ENCODE measurements around the gene SND1. TPM values are rescaled to one million over a fixed set of nuclear protein-coding genes. Genes with fewer than 3 reads are reported as not detected.

Gene SND1
- 92.5 TPM for polyA plus RNA-seq (ENCODE audit: insufficient read length)

- peak; percentile 99 for DNase-seq
These were observed at the start of gene SND1 for GRCh38 chr7:127651556-127652332. Gene SND1, plus strand, starts transcription at chr7:127652194. Its CDS starts 180 bp downstream, at chr7:127652374.

DNA sequence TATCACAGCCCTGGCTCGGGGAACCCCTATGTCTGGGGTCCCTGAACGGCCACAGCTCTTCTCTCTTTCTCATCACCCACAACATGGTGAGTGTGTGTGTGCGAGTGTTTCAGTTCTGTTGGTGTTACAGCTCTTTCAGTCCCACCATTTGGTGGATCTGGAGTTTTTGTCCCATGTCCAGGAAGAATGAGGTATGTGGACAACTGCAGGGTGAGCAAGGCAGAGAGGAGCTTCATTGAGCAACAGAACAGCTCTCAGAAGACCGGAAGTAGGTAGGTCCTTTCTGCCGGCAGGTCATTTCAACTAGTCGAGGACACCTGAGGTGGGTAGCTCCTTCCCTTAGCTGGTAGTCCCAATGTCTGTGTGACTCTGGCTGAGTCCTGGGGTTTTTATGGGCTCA, 43.5 kb upstream of the SND1 start:
- DNase-seq = no peak

- no peak for DNase-seq
These were observed 42.7 kb upstream of the SND1 start for GRCh38 chr7:127609297-127609696.

GRCh38 chr7:127612263-127612662, 39.7 kb upstream of the SND1 start:
- no peak for DNase-seq

- DNase-seq = no peak
These were observed 35.3 kb upstream of the SND1 start for GRCh38 chr7:127616724-127617123.

DNA sequence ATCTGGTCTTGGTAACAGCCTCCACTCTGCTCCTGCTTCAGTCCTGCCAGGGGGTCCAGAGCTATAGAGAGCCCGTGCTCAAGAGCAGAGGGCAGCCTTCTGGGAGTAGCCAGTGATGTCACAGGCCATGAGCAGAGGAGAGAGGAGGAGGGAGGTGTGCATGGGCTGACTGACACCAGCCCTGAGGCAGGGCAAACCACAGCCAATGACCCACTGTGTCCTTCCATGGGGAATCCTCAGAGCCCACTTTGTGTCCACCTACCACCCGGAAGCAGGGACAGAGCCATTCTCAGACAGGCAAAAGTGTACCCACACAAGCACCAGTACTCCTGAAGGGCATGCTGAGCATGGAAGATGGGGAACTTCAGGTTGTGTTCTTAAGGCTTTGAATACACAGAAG, 34.0 kb upstream of the SND1 start, which contains the start of gene PAX4:
Gene PAX4, minus strand, starts transcription at position 101 of the 400 bp plus-strand sequence. CDS start 2,214 bp downstream, outside the sequence.
- DNase-seq = no peak

- no peak for DNase-seq
These were observed 33.2 kb upstream of the SND1 start for GRCh38 chr7:127618775-127619174.

- DNase-seq = no peak
These were observed 32.2 kb upstream of the SND1 start for GRCh38 chr7:127619681-127620405.

DNA sequence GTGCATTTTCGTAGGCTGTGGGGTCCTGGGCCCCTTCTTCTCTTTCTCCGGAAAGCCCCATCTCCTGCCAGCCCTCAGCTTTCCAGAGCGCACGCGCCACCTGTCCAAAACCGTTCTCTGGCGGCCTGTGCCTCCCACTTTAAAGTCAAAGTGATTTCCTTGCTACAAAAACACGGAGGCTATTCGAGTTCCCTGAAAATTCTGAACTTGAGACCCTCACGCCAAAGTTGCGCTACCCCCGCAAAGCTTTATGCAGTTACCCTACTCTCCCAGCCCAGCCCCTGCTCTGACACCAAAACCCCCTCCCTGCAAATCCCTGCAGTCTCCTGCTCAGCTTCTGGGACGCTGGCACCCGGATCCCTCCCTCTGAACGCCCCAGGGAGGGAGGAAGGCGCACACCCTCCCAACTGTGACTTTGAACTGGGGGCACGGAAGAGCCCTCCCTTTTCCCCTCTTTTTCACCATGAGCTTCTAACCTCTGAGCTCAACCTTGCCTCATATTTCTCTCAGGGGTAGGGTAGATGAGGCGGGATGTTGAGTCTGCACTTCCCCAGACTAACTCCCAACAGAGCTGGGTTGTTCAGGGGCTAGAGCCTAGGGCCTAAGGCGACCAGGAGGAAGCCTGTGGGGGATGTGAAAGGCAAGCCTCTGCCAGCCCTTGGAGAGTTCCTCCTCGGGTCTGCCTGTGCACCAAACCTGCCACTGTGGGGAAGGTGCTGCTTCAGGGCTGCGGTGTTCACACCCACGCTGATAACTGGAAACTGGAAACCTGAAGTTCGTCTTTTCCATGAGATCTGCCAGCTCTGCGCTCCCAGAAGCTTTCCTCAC, 31.4 kb upstream of the SND1 start:
- no peak for DNase-seq

GRCh38 chr7:127625331-127625730, 26.7 kb upstream of the SND1 start:
- DNase-seq = no peak

DNA sequence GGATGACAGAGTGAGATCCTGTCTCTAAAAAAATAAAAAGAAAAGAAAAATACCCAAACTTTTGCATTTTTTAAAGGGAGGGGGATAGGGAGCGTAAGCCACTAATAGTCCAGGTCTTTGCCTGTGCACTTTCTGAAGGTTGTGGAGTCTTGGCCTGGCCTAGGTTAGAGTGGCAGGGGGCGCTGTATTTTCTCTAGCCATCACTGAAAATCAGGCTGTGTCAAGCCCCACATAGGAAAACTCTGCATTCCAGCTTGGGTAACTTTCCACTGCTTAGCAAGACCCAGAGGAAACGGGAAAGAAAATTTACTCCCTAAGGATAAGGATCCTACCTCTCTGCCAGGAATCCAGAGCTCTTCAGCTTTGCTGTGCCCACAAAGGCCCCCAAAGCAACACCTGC, 23.5 kb upstream of the SND1 start:
- no peak for DNase-seq

- no peak for DNase-seq
These were observed 22.6 kb upstream of the SND1 start for GRCh38 chr7:127629268-127629854.

DNA sequence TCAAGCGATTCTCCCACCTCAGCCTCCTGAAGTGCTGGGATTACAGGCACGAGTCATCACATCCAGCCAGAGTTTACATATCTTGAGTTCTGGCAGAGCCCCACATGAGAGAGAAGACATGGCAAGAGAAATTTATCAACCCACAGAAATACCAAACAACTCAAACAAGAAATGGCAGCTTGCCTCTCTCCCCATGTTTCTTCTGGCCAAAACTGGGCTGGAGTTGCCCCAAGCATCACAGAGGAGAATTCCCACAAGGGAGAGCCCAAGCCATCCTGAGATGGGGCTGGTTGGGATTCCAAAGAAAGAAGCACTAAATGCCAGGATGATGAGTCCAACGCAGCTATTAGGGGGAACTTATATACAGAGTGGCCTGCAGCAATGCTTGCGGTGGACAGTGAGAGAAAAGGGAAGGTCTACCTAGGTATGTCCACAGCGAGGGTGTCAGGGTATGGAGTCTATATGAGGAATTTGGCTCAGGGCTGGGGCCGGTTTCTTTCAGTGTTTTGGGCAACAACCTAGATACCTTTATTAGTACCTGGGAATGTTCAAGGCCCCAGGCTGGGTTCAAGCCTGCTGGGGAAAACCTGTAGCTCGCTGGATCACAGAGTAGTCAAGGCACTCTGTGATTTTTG, 19.6 kb upstream of the SND1 start:
- DNase-seq = no peak

DNA sequence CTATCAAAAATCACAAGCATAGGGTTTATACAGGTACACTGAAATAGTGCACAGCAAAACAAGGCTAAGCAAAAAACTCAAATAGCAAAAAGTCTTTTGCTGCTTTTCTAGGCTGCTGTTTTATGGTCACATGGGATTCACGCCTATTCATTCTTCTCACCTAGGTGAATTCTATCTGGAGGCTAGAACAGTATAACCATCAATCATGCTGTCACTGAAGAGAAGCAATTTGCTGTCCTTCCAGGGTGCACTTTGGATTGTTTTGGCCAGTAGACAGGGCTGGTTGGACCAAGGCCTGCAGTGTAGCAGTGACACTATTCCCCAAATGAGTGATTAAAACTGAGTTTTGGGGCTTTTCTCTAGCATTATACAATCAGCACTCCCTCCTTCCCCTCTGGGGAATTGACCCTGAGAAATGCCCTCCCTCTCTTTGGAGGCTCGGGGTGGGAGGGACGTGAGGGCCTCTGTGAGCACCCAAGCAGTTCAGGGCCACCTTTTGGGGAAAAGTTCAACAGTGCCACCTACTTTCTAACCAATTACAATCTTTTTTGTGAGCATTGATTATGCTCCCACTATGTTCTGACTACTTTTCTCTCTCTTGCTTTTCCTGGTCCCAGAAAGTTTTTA, 16.2 kb upstream of the SND1 start:
- no peak for DNase-seq

DNA sequence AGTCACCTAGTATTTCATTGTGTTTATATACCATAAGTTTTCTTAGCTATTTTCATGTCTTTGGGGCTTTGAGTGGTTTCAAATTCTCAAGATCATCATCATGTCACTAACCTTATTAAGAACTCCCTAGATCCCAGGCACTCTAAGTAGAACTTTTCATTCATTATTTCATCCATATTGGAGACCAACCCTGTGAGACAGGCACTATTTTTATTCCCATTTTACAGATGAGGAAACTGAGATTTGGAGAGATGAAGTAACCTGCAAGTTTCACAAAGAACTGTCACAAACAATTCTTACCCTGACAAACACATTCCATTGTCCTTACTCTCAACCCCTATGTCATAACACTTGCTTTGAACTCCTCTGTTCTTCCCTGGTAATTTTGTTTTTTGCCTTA, 13.8 kb upstream of the SND1 start:
- DNase-seq = no peak

- DNase-seq = no peak
These were observed 7.5 kb upstream of the SND1 start for GRCh38 chr7:127644484-127644883.

DNA sequence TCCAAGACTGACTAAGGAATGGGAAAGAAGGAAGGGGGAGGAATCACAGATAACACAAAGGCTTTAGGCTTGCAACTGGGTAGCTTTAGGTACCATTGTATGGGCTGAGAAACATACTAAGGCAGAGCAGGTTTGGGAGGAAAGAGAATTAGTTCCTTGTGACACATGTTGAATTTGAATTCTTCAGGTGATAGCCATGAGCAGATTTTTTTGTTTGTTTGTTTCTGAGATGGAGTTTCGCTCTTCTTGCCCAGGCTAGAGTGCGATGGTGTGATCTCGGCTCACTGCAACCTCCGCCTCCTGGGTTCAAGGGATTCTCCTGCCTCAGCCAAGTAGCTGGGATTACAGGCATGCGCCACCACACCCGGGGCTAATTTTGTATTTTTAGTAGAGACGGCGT, 4.4 kb upstream of the SND1 start:
- no peak for DNase-seq

DNA sequence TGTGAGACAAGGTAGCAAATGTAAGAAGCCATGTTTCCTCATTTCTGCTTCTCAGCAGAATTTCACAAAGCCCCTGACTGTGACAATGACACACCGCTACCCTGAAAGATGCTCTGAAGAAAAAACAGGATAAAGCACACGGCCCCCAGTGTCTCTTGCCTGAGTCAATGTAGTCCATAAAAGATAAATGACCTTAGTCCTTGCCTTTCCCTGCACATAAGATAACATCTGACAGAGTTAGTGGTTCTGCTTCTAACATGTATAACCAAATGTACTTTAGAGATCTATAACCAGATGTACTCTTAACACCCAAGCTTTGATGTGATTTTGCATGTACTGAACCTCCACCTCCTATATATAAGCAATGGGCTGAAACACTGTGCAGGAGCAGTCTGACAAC, 3.0 kb upstream of the SND1 start:
- DNase-seq = no peak

DNA sequence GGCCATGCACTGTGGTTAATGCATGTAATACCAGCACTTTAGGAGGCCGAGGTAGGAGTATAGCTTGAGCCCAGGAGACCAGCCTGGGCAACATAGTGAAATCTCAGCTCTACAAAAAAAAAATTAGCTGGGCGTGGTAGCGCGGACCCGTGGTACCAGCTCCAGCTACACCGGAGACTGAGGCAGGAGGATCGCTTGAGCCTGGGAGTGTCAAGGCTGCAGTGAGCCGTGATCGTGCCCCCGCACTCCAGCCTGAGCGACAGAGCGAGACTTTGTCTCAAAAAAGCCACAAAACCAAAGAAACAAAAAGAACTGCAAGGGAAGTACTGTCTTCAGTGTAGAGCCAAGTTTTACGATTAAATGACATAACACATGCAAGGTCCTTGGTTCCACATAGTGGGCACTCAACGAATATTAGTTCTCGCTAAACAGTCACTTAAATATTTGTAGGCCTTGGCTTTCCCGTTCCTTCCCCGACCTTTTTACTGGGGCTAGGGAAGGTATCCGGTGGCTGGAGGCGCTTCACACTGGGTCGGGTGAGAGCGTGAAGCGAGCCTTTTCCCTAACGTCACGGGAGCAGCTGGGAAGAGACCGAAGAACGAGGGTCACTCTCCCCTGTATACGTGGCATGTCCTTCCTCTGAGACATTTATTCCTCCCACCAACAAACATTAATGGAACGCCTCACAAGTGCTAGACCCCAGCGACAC, 993 bp upstream of the SND1 start:
- no peak for DNase-seq

DNA sequence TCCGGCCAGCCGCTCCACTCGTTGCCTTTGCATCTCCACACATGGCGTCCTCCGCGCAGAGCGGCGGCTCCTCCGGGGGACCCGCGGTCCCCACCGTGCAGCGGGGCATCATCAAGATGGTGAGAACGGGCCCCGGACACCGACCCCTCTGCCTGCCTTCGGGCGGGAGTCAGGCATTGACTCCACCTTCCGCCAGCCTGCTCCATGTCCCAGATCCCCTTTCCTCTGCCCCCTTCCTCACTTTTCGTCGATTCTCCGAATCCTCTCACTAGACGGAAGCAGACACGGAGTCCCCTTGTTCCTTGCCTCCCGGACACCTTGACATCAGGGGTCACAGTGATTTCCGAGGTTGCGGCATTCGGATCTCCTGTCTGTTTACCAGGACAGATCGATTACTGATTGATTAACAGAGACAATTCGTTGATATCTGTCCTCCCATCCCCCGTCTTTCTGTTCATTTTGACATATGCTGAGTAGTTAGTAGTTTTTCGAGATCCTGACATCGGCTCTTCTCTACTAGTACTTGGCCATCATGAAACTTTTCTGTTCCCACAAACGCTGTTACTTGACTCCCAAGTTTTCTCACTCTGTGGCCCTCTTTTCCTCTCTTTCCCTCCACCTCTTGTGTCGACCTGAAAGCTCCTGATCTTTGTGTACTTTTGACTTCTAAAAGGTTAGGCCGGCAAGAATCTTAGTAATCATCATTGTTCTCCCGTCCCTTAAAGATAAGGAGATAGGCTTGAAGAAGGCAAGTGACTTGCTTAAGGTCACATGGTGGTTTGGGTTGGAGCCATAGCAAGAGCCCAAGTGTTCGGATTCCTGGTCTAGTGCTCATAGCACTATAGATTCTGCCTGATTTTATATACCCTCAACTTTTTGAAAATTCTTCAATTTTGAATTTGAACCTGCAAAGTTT, 597 bp downstream of the SND1 start:
- no peak for DNase-seq

Data from hindlimb muscle (tissue), 1 donor.